NCI-H2081 (cell line): ENCODE results near the gene RPL28.

Experiments
- DNase-seq, 2 experiments: peaks; one replicate each; lab custom pipeline; 2025; lab: John Stamatoyannopoulos, UW

The RPL28 gene

DNA sequence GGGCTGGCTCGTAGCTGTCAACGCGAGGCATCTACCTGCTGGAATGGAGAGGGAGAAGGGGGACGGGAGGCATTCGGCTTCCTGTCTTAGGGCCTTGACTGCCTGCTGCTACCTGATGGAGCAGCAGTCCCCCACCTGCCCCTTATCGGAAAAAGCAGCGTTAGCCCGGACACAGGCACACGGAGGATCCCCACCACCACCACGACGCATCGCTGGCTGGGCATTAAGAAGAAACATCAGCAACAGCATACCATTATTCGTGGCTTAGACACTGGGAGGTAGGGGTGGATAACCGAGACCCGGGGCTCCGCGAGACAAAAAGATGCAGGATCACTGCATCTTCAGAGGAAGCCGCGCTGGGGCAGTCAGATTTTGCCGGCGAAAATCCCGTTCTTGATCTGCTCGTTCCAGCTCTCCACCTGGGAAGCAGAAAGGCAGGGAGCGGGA, 32.4 kb upstream of the RPL28 start:
- DNase-seq = no peak

DNA sequence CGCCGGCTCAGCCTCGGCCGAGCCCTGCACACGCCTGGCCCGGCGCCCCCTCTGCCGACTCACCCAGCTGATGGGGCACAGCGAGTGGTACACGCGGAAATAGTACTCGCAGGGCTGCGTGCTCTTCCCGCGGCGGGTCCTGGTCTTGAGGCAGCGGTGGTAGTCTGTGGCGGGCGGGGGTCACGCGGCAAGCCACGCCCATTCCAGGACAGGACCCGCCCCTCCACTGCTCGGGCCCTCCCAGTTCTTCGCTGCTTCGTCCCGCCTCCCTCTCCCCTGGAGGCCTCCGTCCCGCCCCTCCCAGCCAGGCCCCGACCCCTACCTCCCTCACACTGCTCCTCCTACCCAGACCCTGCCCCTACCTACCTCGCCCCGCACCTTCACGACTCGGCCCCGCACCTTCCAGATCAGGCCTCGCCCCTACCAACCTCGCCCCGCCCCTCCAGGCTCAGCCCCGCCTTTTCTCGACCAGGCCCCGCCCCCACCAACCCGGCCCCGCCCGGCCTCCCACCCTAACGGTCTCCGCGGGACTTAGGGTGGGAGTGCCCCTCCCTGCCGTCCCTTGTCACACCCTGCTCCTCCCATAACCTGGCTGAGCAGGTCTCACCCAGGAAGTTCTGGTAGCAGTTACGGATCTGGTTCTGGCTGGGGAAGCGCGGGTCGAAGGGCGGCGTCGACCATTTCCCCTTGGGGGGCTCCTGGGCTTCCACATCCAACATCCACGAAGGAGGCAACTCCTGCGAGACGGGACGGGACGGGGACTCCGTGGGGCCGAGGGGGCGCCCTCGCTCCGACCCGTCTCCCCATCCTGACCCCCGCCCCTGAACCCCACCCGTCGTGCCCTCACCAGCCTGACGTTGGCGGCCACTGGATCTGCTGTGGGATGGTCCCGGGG, 31.7 kb upstream of the RPL28 start:
- DNase-seq = no peak

DNA sequence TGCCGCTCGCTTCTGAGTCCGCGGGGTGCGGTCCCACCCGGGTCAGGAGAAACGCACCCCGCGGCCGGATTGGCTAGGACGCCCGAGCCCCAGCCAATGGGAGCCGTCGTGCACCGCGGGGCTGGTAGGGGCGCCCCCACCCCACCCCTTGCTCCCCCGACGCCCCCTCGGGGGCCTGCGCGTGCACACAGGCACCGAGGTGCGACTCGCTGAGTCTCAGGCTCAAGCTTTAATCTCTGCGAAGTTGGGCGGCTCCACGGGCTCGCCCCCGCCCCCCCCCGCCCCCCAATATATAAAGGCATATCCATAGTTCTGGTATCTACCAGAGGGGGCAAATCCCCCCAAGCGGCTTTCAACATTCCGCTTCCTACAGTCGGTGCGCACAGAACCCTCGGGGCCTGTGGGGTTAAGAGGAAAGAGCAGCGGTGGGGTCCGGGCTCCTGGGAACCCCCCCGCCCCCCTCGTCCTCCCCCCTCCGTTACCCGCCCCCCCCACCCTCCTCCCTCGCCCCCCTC, 31.0 kb upstream of the RPL28 start, which contains the start of gene COX6B2:
Gene COX6B2 (minus strand): TSS at position 22 of the 515 bp plus-strand sequence. CDS start 198 bp downstream, outside the sequence.
- no peak for DNase-seq

DNA sequence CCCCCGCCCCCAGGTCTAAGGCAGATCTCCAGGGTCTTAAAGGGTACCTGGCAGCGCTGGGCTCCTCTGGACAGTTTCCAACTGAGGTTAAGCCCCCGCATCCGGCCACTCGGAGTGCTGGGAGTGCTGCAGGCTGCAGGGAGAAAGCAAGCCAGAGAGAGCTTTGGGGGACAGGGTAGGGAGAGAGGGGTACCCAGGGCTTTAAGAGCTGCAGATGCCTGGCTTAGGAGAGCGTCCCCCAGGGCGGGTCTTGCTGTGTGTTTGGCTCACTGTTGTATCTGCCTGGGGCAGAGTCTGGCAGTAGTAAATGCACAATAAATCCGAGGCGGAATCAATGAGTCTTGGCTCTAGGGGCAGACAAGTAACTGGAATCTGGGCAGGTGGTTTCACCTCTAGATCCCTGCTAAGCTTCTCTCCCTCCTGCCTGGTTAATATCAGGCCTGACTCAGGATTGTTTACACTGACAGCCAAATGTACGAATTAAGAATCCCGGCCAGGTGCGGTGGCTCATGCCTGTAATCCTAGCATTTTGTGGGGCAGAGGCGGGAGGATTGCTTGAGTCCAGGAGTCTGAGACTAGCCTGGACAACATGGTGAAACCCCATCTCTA, 30.4 kb upstream of the RPL28 start:
- no peak for DNase-seq

DNA sequence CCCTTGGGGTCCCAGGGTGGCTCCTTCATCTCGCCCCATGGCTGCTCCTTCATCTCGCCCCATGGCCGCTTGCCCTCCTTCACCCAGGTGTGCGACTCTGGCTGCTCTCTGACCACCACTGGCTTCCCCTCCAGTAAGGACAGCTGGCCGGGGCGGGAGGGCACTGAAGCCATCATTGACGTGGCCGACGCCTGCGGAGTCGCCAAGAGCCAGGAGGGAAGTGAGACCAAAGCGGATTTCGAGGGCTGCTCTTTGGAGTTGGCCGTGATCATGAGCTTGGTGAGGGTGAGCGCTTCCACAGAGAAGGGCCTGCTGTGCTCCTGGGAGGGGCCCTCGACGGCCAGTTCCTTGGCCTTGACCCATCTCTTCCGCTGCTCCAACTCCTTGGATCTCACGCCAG, 27.2 kb upstream of the RPL28 start:
- DNase-seq = no peak

DNA sequence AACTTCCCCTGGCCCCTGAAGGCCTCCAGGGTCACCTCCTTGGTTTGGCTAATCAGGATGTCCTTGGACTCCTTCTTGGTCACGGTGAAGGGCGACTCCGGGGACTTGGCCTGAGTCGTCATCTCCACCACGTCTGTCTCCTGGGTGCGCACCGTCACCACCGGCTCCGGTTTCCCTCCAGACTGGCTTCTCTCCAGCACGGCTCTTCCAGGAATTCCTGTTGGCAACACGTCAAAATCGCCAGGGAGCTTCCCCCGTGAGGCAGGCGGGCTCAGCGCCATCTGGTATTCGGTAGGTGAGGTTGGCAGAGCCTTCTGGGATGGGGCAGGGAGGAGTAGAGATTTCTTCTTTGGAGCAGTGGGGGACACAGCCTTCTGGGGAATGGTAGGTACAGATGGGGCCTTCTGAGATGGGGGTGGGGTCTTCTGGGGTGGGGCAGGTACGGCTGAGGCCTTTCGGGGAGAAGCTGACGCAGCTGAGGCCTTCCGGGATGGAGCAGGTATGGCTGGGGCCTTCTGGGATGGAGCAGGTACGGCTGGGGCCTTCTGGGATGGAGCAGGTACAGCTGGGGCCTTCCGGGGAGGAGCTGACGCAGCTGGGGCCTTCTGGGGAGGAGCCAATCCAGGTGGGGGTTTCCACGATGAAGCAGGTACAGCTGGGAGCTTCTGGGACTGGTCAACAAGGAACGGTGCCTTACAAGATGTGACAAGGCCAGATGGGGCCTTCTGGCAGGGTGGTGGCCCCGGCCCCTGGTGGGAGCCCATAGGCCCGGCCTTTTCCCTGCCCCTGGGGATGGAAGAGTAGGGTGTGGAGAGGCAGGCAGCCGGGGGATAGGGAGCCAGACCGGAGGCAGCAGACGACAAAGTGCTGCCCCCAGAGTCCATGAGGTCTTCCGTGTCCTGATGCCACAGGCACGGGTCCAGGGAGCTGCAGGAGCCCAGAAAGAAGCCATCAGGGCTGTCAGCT, 26.5 kb upstream of the RPL28 start:
- no peak for DNase-seq

DNA sequence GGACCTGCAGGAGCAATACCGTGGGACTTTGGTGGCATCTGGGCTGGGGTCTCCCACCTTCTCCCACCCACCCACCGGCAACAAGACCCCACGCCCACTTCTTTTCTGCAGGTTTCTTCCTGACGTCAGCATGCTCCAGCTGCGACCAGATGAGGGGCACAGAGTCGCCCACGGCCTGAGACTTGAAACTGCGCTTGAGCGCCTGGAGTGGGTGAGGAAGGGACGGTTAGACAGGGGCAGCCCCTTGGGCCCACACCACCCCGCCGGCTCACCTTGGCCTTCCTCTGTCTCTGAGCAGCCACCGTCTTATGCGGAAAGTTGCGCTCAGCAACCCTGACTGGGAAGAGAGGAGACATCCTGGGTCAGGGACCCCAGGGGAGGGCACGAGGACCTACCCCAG, 24.8 kb upstream of the RPL28 start:
- no peak for DNase-seq

DNA sequence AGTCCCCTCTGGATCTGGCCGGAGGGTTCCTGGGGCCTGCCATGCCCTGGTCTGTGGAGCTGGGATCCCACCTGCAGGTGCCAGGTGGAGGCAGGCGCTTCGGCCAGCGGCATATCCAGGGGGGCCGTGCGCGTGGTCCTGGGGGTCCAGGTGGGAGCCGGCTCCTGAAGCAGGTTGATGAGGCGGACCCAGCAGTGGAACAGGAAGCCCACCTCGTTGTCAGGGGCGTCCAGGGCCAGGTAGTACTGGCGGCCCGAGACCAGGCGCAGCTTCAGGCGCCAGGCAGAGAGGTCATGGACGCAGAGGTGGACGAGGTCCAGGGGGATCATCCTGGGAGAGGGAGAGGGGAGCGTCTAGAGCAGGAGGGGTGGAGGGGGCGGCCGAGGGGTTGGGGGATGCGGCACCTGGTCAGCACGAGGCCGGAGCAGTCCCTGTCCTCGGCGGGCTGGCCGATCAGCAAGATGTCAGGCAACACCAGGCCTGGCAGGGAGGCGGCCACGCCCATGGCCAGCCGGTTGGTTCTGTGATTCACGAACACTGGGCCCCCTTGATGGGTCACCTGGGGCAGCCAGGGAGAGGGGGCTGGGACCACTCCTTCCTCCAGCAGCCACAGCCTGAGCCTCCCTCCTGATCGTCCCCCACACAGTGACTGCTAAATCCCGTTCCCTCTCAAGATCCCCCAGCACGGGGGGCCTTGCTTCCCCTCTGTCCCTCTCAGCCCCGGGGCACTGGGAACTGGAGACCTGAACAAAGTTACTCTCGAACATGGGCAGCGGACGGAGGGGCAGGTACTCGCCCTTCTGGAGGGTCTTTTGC, 23.4 kb upstream of the RPL28 start:
- no peak for DNase-seq

DNA sequence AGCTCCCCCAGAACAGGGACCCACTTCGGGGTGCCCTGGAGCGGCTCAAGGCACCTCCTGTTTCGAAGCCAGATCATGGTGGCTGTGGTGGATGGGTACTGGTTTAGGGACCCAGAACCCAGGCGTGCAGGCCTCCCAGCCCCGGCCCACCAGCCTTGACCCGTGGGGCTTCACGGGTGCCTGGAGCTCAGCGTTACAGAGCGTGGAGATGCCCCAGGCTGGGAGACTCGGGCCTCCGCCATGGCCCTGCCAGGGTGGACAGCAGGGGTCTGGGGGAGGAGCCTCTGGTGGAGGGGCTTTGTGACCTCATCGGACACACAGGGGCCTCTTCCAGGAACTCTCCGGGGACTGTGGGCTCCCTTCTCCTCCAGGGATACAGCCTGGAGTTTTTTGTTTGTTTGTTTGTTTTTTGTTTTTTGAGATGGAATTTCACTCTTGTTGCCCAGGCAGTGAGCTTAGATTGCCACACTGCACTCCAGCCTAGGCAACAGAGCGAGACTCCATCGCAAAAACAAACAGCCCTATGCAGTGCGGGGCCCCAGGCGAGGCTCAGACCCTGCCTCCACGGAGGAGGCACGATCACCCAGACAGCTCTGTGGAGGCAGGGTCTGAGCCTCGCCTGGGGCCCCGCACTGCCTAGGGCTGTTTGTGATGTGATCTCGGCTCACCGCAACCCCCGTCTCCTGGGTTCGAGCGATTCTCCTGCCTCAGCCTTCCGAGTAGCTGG, 22.6 kb upstream of the RPL28 start, which contains the start of gene GARIN5B:
Gene GARIN5B (minus strand): TSS at position 271 of the 727 bp plus-strand sequence. CDS start 194 bp downstream, at position 77.
- no peak for DNase-seq

DNA sequence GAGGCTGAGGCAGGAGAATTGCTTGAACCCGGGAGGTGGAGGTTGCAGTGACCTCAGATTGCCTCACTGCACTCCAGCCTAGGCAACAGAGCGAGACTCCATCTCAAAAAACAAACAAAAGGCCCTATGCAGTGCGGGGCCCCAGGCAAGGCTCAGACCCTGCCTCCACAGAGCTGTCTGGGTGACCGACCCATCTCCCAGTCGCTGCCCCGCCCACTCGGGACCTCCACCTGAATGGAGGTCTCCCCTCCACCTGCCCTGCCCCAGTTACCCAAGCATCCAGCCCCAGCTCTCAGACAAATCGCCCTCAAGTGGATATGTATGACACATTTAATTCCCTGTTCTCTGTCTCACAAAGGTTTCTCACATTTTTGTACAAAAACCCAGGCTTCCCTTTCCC, 20.5 kb upstream of the RPL28 start:
- DNase-seq = no peak

DNA sequence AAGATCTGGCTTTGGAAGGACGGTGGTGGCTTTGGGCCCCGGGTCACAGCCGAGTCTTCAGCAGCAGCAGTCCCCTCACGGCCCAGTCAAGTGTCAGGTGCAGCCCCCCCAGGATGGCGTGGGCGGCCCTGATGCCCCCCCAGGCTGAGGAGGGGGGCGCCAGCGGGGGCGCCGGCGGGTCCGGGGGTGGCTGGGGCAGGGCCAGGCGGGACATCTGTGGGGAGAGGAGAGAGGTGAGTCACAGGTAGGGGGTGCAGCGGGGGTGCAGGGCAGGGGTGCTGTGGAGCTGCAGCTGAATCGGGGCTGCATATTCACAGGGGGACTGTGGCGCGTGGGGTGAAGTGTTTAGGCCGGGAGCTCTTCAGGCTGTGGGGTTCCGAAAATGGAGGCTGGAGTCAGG, 19.8 kb upstream of the RPL28 start:
- no peak for DNase-seq

DNA sequence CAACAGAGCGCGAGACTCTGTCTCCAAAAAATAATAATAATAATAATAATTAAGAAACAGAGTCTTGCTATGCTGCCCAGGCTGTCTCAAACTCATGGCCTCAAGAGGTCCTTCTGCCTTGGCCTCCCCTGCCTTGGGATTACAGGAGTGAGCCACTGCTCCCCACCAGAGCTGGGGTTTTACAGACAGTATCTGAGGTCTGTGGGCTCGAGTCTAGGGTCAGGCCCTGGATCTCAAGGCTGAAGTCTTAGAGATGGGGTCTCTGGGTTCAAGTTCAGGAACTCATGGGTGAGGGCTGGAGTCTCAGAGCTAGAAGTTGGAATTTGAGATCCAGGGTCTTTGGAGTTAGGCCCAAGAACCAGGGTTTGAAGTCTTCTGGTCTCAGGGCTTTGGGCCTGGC, 18.9 kb upstream of the RPL28 start:
- no peak for DNase-seq

DNA sequence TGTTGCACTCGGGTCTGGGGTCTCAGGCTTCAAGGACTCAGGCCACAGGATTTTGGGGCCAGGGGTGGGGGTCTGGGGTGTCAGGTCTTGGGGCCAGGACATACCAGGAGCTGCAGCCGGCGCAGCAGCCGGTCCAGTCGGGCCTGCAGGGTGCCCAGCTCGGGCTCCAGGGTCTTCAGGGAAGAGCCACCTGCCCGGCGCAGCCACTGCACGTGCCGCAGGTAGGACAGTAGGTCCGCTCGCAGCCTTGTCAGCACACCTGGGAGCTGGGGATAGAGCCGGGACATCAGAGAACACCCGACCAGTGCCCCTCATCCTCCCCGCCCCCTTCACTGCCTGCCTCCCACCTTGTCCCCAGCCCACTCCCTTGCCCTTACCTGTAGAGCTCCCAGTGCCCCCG, 17.6 kb upstream of the RPL28 start:
- no peak for DNase-seq

DNA sequence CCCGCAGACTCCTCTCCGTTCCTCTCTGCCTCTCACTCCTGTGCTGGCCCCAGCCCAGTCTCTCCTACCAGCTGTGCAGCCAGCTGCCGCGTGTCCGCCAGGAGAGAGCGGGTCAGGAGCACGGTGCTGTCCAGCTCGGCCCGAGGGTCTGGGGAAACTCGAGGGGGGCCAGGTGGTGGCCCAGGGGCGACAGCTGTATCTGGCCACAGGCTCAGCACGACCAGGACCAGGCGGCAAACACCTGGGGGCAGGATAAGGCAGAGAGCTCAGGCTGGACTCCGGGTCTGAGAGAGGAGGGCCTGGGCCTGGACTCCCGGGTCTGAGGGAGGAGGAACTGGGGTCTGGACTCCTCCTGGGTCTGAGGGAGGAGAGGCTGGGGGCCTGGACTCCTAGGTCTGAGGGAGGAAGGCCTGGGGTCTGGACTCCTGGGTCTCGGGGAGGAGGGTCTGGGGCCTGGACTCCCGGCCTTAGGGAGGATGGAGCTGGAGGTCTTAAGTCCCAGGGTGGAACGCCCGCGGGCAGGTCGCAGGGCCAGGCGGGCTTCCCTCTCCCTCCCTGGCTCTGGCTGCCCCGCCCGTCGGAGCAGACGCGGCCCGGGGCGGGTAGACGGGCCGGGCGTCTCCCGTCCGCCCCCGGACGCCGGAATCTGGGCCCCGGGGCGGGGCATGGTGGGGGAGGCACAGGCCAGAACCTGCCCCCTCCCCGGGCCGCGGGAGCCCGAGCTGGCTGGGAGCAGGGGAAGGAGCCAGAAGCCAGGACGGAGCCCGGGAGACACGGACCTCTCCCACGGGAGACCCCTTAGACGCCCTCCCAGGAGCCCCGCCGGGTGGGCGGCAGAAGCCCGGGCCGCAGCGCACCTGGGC, 16.8 kb upstream of the RPL28 start:
- DNase-seq = no peak

DNA sequence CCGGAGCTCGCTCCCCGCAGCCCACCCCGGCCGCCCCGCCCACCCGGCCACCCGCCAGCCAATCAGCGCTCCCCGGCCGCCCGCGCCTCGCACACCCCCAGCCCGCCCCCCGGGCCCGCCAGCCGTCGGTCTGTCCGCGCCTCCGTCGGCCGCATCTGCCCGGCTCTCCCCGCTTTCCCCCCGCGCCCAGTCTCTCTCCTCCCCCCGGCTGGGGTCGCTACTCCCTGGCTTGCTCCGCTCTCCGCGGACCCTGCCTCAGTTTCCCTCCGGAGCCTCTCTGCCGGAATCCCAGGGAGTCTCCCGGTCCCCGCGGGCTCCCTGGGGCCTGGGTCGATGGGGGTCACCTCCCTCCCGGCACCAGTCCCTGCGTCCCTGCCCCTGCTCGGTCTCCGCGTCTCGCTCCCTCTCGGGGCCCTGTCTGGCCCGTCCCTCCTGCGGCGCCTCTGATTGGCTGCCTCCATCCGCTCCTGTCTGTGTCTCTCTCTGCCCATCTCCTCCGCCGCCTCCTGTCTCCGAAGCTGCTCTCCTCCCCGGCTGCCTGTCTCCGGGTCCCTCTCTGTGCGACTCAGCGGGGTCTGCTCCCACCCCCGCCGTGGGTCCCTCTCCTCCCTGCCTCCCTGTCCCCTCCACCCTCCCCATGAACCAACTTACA, 16.0 kb upstream of the RPL28 start:
- DNase-seq = no peak

DNA sequence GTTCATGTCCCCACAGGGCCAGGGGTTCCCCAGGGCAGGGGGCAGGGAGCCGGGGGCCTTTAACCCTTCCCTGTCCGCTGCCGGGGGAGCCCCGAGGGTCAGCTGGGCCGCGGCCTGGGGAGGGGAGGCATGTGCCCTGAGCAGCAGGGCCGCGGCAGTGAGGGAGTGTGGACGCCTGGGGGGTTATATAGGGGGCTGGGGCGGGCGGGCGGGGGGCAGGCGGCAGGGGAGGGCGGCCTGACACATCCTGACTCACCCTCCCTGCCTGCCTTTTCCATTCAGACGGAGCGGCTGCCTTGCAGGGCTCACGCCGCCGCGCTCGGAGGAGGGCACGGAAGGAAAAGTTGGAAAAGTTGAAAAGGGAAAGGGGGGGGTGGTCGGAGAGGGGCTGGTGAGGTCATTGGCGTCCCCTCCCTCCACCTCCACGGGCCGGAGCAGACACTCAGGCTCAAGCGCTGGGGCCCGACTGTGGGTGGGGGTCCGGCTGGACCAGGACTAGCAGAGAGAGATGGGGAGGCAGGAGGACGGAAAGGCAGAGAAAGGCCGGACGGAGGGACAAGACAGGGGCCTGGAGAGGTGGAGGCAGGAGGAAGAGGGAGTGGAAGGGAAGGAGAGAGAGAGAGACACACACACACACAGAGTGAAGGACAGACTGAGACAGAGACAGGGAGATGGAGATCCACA, 15.3 kb upstream of the RPL28 start, which contains the start of gene IL11:
Gene IL11 (minus strand): TSS at position 159 of the 684 bp plus-strand sequence. CDS start 153 bp downstream, at position 6.
- no peak for DNase-seq

DNA sequence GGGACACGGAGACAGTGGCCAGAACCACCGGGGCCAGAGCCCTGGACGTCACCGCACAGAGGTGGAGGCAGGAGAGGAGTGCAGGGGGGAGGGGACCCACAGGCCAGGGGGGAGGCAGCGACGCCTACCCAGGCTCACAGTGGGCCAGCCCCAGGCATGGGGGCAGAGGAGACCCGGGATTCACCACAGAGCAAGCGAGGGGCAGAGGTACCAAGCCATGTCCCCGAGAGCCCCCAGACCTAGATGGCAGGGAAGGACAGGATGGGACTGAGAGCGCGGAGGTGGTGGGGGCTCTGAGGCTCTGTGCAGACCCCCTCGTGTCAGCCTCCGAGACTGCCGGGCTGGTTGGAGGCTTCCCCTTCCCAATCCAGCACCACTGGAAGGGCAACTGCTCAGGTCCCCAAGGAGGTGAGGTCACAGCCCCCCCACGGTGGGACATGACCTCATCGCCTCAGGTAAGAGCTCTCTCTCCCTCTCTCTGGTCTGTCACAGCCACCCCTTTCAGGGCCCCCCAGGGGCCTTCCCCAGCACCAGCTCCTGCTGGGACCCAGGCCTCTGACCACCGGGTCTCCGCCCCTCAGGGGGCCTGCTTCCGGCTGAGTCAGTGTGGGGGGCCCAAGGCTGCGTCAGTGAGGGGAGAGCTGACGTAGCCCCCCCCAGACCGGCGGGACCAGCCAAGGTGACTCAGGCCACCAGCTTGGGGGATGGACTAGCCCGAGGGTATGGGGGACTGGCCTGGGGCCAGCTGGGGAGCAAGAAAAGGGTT, 13.2 kb upstream of the RPL28 start:
- DNase-seq = no peak
